ENCODE results near the gene MMP12. TPM values are rescaled to one million over a fixed set of nuclear protein-coding genes. Genes with fewer than 3 reads are reported as not detected.

MMP12 gene
- polyA plus RNA-seq, 2 of the 4 experiments (the other 2 are of a cell fraction): not detected

DNA sequence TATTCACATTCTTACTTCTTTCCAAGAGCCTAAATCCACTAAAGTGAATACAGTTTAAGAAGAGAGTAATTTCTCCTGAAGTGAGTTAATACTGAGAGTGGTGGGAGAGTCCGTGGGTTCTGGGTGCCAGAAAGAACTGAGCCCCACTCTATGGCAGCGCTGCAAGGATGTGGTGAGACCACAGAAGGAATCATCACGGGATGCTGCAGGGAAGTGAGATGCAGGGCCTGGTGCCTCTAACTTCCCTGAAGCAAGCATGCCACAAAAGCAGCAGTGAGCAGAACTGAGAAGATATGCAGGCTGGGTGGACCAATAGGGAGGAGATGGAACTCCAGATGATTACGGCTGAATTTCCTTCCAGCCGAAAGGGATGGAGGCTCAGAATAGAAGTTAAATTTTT lies 5.0 kb upstream of the MMP12 start:
- TF ChIP-seq E2F6 (IDR thresholded peaks at IDR 0.05; ENCODE audit: borderline replicate concordance, low read depth): no peak
- whole genome bisulfite sequencing (ENCODE audit: missing lambda C conversion rate): 76% methylated on average over 5 of the region's 5 CpGs
- Histone ChIP-seq H3K4me1 (no peaks in the 10 kb centered on the region), H3K4me2 (no peak overlapping the region), H3K27ac (no peak overlapping the region), H3K4me3 (no peak overlapping the region), H3K9me3 (no peaks in the 10 kb centered on the region)
- ATAC-seq (no peak), FAIRE-seq (no peak), DNase-seq (ENCODE audit: low read depth in 1 of 2, low spot score in 1 of 2) (no peak)
- ChIA-PET CTCF (no interaction called here), POLR2A (no interaction called here)

GRCh38 chr11:102878595-102878994 lies 3.8 kb upstream of the MMP12 start:
- 78% methylated on average over 2 of the region's 2 CpGs for WGBS (ENCODE audit: missing lambda C conversion rate)
- Histone ChIP-seq H3K4me2 (no peak overlapping the region), H3K4me1 (no peaks in the 10 kb centered on the region), H3K9me3 (no peaks in the 10 kb centered on the region), H3K27ac (no peak overlapping the region), H3K4me3 (no peak overlapping the region)
- POLR2A ChIA-PET: no interaction called here
- ATAC-seq (no peak), DNase-seq (ENCODE audit: low read depth in 1 of 2, low spot score in 1 of 2) (no peak), FAIRE-seq (no peak)
- CTCF ChIA-PET: interaction anchor here (1.1 to 1.4 kb wide), 2 partner anchors 63 to 71 kb away, joined by 3 read pairs; no protein-coding TSS in a partner anchor
- no peak for TF ChIP-seq JUN (IDR thresholded peaks at IDR 0.05)
- TF ChIP-seq, protein P1, sequence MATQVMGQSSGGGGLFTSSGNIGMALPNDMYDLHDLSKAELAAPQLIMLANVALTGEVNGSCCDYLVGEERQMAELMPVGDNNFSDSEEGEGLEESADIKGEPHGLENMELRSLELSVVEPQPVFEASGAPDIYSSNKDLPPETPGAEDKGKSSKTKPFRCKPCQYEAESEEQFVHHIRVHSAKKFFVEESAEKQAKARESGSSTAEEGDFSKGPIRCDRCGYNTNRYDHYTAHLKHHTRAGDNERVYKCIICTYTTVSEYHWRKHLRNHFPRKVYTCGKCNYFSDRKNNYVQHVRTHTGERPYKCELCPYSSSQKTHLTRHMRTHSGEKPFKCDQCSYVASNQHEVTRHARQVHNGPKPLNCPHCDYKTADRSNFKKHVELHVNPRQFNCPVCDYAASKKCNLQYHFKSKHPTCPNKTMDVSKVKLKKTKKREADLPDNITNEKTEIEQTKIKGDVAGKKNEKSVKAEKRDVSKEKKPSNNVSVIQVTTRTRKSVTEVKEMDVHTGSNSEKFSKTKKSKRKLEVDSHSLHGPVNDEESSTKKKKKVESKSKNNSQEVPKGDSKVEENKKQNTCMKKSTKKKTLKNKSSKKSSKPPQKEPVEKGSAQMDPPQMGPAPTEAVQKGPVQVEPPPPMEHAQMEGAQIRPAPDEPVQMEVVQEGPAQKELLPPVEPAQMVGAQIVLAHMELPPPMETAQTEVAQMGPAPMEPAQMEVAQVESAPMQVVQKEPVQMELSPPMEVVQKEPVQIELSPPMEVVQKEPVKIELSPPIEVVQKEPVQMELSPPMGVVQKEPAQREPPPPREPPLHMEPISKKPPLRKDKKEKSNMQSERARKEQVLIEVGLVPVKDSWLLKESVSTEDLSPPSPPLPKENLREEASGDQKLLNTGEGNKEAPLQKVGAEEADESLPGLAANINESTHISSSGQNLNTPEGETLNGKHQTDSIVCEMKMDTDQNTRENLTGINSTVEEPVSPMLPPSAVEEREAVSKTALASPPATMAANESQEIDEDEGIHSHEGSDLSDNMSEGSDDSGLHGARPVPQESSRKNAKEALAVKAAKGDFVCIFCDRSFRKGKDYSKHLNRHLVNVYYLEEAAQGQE (IDR thresholded peaks at IDR 0.05): no peak
- TF ChIP-seq, protein P2, sequence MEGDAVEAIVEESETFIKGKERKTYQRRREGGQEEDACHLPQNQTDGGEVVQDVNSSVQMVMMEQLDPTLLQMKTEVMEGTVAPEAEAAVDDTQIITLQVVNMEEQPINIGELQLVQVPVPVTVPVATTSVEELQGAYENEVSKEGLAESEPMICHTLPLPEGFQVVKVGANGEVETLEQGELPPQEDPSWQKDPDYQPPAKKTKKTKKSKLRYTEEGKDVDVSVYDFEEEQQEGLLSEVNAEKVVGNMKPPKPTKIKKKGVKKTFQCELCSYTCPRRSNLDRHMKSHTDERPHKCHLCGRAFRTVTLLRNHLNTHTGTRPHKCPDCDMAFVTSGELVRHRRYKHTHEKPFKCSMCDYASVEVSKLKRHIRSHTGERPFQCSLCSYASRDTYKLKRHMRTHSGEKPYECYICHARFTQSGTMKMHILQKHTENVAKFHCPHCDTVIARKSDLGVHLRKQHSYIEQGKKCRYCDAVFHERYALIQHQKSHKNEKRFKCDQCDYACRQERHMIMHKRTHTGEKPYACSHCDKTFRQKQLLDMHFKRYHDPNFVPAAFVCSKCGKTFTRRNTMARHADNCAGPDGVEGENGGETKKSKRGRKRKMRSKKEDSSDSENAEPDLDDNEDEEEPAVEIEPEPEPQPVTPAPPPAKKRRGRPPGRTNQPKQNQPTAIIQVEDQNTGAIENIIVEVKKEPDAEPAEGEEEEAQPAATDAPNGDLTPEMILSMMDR (IDR thresholded peaks at IDR 0.05): no peak
- TF ChIP-seq, protein P3, sequence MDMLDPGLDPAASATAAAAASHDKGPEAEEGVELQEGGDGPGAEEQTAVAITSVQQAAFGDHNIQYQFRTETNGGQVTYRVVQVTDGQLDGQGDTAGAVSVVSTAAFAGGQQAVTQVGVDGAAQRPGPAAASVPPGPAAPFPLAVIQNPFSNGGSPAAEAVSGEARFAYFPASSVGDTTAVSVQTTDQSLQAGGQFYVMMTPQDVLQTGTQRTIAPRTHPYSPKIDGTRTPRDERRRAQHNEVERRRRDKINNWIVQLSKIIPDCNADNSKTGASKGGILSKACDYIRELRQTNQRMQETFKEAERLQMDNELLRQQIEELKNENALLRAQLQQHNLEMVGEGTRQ (IDR thresholded peaks at IDR 0.05): no peak
- TF ChIP-seq JUNB (IDR thresholded peaks at IDR 0.05): no peak
- TF ChIP-seq RFX5 (IDR thresholded peaks at IDR 0.05): no peak
- no peak for TF ChIP-seq BCL3 (IDR thresholded peaks at IDR 0.05)
- TF ChIP-seq HDAC2 (IDR thresholded peaks at IDR 0.05): no peak
- no peak for TF ChIP-seq HES2 (IDR thresholded peaks at IDR 0.05)
- no peak for TF ChIP-seq CHD2 (IDR thresholded peaks at IDR 0.05; ENCODE audit: low read length, partially characterized antibody)
- no peak for TF ChIP-seq EHF (CRISPR knock-in tag; IDR thresholded peaks at IDR 0.05)
- no peak for TF ChIP-seq FOSB (CRISPR knock-in tag; IDR thresholded peaks at IDR 0.05)
- TF ChIP-seq KDM1A (IDR thresholded peaks at IDR 0.05; ENCODE audit: low read depth): no peak
- no peak for TF ChIP-seq FOSL2 (IDR thresholded peaks at IDR 0.05)
- no peak for TF ChIP-seq FOSL2 (CRISPR knock-in tag; IDR thresholded peaks at IDR 0.05)
- no peak for TF ChIP-seq MAFK (IDR thresholded peaks at IDR 0.05; ENCODE audit: partially characterized antibody)
- TF ChIP-seq POLR2A (IDR thresholded peaks at IDR 0.05; ENCODE audit: low read length): no peak

Data from A549 (cell line).